Skin epidermis (tissue), 12 donors: ENCODE measurements around the gene PFDN4.

Experiments
- H3K27ac ChIP-seq, 21 experiments: fragments of 200-600 bp; sonication (generic) in 11 of 21; one replicate each; pipeline ENCODE4 v1.5.0; 2020; ENCODE audit warnings: mild to moderate bottlenecking in 3 of 21, inconsistent platforms in 2 of 21, moderate library complexity in 2 of 21
- H3K4me3 ChIP-seq, 7 experiments: fragments of 200-600 bp; sonication (generic) in 2 of 7; one replicate each; pipeline ENCODE4 v1.5.0; 2020; ENCODE audit warnings: inconsistent platforms in 2 of 7, mild to moderate bottlenecking in 2 of 7, moderate library complexity in 1 of 7

The PFDN4 gene, protein sequence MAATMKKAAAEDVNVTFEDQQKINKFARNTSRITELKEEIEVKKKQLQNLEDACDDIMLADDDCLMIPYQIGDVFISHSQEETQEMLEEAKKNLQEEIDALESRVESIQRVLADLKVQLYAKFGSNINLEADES

DNA sequence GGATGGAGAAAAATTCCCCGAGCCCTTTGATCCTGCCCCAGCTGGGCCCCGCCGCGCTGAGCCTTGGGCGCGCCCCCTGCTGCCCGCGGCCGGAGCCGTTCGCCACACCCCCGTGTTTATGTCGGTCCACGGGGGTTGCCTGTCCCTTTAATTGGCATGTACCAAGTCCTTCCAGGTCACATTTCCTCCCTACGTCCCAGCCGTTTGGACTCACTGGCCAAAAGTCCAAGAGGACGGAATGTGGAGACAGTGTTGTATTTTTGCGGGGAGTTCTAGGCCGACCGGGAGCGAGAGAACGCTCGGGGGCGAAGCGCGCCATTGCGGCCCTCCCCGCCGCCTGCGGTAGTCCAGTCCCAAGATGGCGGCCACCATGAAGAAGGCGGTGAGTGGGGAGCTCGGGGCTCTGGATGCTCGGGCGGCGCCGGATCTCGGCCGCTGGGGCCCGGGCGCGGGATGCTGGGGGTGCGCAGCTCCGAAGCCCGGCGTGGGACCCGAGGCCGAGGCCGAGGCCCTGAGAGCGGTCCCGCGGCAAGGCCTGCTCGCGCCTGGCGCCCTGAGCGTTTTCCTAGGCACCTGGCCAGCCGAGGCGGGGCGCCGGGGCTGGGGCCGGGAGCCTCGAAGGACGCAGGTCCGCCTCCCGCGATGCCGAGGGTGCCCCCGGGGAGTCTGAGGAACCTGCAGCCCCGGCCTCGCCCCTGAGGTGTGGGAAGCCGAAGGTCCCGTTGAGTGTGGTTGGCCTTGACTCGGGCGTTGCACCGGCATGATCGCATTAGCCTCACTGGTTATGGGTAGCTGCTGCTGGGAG lies at the start of gene PFDN4:
TSS of gene PFDN4 (plus strand) at position 345 of the 805 bp plus-strand sequence. CDS start at position 359, 14 bp downstream.
- peak within 1 kb of the TSS; percentile 76 to 98 (median 94) for H3K4me3 ChIP-seq
- peak within 1 kb of the TSS; percentile 94 to 100 (median 99) for H3K27ac ChIP-seq

DNA sequence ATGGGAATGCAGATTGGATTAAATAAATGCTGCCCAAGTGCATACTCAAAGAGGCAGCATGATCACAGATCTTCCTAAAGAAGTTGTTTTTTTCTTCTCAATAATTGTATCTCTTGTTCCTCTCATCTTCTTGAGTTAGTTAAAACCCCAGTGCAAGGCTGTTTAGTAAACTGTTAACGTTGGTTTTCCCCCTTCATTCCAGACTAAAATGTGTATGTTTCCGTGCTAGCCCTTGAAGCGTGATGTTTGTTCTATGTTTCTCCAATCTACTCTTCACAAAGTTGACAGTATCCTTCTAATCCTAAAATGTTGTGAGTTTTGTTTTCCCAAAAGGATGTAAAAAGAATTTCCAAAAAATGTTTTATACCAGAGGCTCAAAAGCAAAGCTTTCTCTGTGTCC lies 49.7 kb upstream of the PFDN4 start:
- no peak overlapping the region for H3K4me3 ChIP-seq
- H3K27ac ChIP-seq, result no peak overlapping the region

DNA sequence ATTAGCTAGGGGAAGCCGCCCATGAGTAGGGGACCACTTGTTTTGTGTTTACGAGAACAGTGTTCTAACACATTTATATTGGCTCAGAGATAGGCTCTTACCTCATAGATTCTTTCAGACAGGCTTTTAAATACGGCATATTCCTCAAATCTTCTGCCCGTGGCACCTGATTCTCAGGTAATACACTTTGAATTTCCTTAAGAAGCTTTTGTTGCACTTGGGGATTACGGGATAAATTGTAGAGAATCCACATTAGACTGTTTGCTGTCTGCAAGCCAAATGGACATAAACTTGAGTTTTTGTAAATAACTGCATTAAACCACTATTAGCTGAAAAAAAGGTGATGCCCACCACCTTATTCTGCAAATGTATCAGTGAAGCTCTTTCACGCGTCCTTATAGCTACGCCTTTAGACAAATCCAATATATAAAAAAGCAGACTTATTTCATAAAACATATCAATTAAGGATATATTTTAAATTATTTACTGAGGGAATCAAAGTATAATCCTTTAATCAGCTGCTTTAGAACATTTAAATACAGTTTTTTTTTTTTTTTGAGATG lies 49.0 kb upstream of the PFDN4 start:
- H3K27ac ChIP-seq, result no peak overlapping the region
- H3K4me3 ChIP-seq, result no peak overlapping the region

DNA sequence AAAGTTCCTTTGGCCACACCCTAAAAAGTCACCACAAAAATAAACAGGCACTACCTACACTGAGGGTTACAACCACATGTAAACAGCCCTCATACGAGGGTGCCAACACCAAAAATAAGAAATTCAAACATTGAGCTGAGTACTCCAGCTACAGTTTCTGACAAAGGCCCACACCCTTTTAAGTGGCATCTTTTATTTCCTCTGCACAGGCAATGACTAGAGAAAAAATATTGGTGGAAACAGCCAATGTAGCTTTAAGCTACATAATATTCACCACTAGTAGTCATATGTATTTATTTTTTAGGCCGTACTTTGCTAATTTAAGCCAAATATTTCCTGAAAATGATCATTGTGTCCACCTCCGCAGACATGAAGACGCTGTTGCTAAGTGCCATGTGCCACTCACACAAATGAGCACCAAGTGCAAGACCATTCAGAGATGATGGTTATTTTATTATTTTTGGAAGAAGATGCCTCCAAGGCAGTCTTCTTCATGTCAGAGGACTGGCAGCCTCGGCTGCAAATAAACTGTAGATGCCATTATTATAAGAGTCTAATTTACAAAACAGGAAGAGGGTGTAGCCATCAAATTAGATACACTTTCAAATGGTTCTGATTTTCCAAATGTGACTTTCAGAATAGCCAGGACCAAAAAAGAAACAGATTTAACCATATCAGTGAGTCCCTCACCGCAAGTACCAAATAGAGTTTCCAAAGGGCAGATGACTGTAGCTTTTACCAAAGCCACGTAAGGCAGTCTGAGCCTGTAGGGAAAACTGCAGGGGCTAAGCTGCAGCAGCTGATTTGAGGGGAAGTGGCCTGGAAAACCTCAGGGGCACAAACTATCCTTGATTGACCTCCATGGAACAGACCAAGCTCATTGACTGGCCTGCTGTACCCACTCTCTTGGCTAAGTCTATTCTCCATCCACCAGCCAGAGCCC lies 47.6 kb upstream of the PFDN4 start:
- Histone ChIP-seq H3K27ac (no peak overlapping the region), H3K4me3 (no peak overlapping the region)

DNA sequence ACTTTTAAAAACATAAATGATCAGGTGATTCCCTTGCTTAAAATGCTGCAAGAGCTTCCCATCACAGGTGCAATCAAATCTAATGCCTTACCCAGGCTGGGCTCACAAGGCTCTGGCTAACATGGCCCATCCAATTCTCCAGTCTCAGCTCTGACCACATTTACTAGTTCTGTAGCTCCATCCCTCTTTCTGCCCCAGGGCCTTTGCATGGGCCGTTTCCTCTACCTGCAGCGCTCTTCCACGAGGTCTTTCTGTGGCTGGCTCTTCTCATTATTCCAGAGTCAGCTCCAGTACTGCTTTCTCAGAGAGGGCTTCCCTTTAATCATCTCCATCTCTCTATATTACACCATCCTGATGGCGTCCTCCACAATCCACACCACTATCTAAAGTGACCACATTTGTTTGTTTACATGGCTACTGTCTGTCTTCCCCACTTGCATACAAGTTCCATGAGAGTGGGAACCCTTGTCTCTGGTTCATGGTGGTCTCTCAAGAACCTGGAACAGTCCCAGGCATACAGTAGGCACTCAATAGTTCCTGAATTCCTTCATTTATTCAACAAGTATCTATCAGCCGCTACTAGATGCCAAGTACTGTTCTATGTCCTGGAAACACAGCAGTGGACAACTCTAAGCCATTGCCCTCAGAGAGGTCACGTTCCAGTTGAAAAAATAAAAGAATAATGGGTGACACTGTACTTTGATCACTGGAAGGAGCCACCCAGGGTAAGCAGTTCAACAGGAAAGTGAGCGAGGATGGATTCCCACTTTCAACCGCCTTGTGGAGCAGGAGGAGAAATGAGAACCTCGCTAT lies 46.7 kb upstream of the PFDN4 start:
- H3K27ac ChIP-seq, result no peak overlapping the region
- H3K4me3 ChIP-seq, result no peak overlapping the region

DNA sequence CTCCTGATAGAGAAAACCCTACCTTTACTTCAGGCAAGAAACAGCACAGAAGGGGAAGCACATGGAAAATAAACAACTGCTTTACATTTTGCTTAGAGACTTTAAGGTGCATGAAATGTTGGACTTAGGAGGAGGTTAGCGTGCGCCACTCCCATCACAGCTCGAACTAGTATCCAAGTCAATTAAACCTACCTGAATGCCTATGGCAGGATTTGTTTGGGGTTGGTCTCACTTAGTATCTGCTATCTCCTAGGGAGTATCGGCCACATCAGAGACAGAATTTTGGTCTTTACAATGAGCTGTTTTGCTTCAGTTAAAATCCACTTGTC lies 46.1 kb upstream of the PFDN4 start:
- Histone ChIP-seq H3K4me3 (no peak overlapping the region), H3K27ac (no peak overlapping the region)

DNA sequence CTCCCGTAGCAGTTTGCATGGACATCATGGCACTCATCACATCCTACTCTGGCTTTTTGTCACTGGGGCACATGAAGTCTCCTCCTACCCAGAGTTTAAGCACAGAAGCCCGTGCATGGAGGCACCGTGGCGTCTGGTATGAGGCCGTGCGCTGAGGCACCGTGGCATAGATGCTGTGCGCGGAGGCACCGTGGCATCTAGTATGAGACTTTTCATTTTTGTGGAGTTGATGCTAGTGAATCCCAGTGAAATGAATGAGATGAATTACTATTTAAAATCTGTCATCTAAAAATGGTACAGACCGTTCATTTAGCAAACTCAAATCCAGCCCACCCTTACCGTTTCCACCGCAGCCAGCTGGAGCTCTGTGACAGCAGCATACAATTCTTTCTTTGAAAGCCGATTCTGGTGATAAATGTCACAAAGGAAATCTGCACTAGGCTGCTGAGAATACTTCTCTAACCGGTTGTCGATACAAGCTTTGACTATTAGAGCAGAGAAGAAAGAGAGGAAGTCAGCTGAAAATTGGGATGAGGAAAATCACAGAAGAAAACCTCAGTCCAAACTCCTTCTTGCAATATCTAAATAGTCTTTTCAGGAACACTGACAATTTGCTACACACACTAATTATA lies 45.4 kb upstream of the PFDN4 start:
- H3K27ac ChIP-seq, result no peak overlapping the region
- no peak overlapping the region for H3K4me3 ChIP-seq

DNA sequence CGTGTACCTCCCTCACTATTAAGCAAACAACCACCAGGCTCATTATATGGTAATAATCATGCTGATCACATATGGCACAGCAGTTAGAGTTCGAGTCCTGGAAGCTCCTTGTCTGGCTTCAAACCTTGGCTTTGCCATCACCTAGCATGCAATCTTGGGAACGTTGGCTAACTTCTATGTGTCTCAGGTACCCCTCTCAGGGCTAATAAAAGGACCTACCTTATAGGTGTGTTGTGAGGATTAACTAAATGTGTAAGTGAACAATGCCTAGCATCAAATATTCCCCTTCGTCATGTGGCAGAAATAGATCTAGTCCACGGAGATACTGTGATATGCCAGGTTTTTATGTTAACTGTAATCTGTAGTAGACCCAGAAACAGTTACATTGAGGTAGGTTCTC lies 44.5 kb upstream of the PFDN4 start:
- Histone ChIP-seq H3K4me3 (no peak overlapping the region), H3K27ac (no peak overlapping the region)

DNA sequence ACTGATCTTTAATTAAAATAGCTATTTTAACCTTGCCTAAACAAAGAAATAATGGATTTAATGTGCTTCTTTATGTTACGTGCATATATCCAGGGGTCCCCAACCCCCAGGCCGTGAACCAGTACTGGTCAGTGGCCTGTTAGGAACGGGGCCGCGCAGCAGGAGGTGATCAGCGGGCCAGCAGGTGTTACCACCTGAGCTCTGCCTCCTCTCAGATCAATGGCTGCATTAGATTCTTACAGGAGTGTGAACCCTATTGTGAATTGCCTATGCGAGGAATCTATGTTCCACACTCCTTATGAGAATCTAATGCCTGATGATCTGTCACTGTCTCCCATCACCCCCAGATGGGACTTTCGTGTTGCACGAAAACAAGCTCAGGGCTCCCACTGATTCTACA lies 42.9 kb upstream of the PFDN4 start:
- Histone ChIP-seq H3K4me3 (no peak overlapping the region), H3K27ac (no peak overlapping the region)

DNA sequence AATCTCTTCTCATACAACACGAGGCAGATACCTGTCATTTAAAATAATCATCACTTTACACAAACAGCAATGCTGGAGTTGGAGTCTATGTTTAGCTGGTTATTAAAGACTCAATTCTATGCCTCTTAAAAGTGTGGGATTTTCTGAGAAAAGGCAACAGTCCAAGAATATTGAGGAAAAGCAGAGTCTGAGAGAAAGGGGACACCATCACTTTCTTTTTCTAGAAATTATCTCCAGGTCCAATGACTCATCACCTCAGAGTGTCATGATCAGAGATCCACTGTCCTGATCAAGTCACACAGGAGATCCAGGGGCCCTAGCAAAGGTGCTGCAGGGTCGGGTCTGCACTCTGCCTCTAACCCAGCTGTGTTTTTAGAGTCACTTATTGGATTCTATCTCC lies 42.1 kb upstream of the PFDN4 start:
- Histone ChIP-seq H3K4me3 (no peak overlapping the region), H3K27ac (no peak overlapping the region)

DNA sequence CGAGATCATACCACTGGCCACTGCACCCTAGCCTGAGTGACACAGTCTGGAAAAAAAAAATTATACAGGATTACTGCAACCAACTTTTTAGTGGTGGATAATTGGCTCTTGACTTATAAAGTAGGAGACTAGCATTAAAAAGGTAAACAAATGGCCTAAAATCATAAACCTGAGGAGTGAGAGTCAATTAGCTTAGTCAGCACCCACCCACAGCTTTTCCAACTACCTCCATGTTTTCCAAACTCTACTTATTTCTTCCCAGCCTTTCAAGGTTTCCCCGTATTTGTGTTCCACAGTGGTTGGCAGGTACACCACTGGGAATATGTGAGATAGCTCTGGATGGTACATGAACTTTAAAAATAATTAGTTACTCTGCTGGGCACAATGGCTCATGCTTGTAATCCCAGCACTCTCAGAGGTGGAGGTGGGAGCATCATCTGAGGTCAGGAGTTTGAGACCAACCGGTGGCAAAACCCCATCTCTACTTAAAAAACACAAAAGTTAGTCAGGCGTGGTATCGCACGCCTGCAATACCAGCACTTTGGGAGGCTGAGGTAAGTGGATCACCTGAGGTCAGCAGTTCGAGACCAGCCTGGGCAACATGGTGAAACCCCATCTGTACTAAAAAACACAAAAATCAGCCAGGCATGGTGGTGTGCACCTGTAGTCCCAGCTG lies 40.8 kb upstream of the PFDN4 start:
- no peak overlapping the region for H3K27ac ChIP-seq
- no peak overlapping the region for H3K4me3 ChIP-seq

DNA sequence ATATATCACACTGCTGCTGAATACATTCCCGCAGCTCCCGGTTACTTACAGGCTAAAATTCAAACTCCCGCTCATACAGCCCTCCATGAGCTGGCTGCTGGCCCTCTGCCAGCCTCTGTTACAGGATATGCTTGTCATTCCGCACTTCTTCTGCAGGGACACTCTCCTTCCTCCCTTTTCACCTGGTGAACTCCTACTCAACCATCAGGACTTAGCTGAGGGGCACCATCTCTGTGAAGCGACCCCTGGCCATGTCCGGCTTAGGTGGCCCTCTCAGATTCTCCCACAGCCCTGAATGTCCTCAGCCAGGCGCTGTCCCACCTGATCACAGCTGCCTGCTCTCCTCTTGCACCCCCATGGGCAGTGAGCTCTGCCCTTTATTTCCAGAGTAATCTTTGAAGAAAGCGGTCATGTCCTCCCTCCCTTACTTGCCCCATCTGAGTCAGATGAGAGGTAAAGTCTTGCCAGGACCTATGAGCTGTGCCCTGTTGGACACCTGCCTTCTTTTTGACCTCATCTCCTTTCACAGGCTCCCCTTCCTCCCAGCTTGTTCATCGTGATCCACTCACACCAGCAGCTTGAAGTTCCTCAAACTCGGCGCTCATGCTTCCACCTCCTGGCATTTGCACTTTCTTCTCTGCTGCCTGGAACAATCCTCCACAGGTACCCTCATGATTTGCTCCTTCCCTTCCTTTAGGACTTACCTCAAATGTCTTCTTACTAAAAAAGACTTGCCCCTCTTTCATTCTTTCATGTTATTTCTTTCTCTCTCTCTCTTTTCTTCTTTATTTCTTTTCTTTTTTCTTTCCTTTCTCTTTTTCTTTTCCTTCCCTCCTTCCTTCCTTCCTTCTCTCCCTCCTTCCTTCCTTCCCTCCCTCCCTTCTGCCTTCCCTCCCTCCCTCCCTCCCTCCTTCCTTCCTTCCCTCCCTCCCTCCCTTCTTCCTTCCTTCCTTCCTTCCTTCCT lies 39.7 kb upstream of the PFDN4 start:
- Histone ChIP-seq H3K27ac (no peak overlapping the region), H3K4me3 (no peak overlapping the region)

DNA sequence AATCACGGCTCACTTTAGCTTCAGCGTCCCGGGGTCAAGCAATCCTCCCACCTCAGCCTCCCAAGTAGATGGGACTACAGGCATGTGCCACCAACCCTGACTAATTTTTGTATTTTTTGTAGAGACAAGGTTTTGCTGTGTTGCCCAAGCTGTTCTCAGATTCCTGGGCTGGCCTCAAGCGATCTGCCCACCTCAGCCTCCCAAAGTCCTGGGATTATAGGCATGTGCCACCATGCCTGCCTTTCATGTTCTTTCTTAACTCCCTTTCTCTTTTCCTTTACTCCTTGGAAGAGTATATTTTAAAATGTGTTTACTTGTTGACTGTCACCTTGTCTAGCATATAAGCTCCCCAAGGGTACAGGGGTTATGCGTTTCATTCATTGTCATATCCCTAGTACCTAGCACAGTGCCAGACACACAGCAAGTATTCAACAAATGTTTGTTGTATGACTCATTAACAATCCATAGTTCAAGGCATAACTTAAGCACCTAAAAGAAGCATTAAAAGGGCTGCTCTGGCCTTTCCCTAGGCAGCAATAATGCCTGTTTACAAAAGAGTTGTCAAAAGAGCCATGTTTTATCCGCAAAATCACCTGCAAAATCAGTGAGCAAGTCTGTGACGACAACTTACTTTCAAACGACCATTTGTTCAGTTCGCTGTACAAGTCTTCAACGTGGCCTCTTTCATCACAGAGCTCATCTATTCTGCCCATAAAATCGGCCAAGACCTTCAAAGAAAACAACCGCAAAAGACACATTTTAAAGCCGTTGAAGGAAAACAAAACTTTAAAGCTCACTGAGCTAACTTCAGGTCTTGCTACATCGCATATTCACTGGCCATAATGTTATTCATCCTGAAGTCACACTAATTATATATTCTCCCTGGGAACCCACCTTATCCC lies 38.7 kb upstream of the PFDN4 start:
- Histone ChIP-seq H3K4me3 (no peak overlapping the region), H3K27ac (no peak overlapping the region)

DNA sequence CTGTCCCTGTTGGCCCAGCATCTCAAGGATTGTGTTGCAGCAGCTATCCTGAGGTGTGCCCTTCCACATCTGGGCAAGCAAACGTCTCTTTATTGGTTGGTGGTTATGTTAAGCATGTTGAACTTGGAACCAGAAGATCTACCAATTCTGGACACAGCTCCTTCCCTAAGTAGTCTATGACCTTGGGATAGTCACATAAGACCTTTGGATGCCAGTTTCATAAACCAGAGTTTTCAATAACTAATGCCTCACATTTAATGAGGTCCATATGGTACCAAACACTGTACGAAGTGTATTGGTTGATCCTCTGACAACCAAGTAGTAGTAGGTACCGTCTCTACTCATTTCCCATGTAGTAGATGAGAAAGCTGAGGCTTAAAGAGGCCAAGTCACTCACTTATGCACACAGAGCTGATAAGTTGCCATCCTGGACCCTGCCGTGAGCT lies 37.8 kb upstream of the PFDN4 start:
- Histone ChIP-seq H3K27ac (no peak overlapping the region), H3K4me3 (no peak overlapping the region)

DNA sequence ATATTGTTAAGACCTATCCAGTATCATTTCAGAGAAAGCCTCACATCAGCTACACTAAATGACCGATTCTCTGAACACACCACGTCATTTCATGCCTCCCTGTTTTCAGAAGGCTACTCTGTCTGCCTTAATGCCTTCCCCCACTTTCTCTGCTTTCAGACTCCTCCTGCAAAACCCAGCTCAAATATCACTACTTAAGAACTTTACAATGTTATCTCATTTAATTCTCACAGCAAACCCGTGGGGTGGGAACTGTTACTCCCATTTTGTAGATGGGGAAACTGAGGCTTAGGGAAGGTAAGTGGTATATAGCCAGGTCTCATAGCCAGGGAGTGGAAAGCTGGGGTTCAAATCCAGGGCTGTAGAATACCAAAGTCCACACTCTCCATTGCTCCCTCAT lies 36.9 kb upstream of the PFDN4 start:
- no peak overlapping the region for H3K27ac ChIP-seq
- H3K4me3 ChIP-seq, result no peak overlapping the region

DNA sequence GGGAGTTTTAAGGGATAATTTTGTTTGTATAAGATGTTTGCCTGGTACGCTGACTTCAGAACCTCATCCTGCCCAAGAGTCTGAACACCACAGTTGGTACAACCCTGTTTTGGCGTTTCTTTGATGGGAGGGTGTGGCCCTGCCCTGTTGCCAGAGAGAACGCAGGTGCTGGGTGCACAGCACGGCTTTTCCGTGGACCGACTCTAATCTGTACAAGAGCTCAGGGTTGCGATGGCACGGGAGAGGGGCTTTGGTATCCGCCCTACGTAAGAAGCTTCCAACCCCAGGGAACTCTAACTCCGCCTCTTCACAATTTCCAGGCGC lies 35.4 kb upstream of the PFDN4 start:
- peak overlapping the region in 3 of 7 experiments; percentile 15 to 26 (median 22) for H3K4me3 ChIP-seq
- no peak overlapping the region for H3K27ac ChIP-seq
